BLaER1 (cell line): ENCODE data around the gene HPS1.
A peak's percentile ranks its signal among the peaks of the same experiment; 100 is the strongest.

Experiments used
- H3K27ac ChIP-seq: shearing (Covaris generic); formaldehyde crosslinking; 2 replicates; pipeline ENCODE4 v1.8.1; 2022
- H3K27me3 ChIP-seq: shearing (Covaris generic); formaldehyde crosslinking; 2 replicates; pipeline ENCODE4 v1.8.1; 2022
- H3K36me3 ChIP-seq: shearing (Covaris generic); formaldehyde crosslinking; 2 replicates; pipeline ENCODE4 v1.8.1; 2022
- H3K4me1 ChIP-seq: shearing (Covaris generic); formaldehyde crosslinking; 2 replicates; pipeline ENCODE4 v1.8.1; 2022
- H3K4me2 ChIP-seq: shearing (Covaris generic); formaldehyde crosslinking; 2 replicates; pipeline ENCODE4 v1.8.1; 2022
- H3K4me3 ChIP-seq: shearing (Covaris generic); formaldehyde crosslinking; 2 replicates; pipeline ENCODE4 v1.8.1; 2022
- H3K9ac ChIP-seq: shearing (Covaris generic); formaldehyde crosslinking; 2 replicates; pipeline ENCODE4 v1.8.1; 2022
- H3K9me3 ChIP-seq: shearing (Covaris generic); formaldehyde crosslinking; 2 replicates; pipeline ENCODE4 v1.8.1; 2022
- H4K20me1 ChIP-seq: shearing (Covaris generic); formaldehyde crosslinking; 2 replicates; pipeline ENCODE4 v1.8.1; 2022
- Cebpa-rat ChIP-seq: shearing (Covaris generic); IDR thresholded peaks from 2 replicates; pipeline ENCODE4 v1.8.1; 2022

The HPS1 gene

DNA sequence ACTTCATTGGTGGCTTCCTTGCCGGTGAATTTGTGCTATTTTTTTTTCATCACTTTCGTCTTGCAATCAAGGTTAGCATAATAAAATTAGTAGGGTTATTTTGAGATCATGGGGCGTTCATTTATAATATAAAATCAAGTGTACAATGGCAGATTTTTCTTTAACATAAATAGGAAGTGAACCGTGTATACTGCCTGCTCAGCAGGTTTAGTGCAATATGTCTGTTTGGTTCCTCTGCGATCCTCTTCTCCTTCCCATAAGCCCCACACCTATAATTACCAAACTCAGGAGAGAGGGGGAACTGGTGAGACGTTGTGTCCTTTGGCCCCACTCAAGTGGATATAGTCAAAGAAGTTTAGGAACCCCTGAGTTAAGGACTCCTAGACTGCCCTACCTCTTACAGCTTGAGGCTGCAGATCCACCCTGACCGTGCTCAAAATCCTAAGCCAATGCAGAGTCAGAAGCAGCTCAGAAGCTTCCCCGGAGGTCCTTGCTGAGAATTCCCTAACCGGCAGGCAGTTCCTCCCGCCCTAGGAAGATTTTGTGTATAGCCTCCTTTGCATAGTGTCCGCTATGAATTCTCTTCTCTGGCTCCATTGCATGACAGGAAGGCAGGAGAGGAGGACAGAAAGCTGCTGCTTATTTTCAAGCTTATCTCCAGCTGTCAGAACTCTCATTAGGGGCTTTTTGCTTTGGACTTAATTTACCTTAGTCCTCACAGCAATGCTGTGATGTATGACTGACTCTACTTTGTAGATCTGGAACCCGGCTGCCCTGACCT is 73.3 kb downstream of the HPS1 start:
- Histone ChIP-seq H3K36me3 (no peaks in the 10 kb centered on the region), H3K4me2 (no peak overlapping the region), H3K27me3 (no peaks in the 10 kb centered on the region), H3K9me3 (no peaks in the 10 kb centered on the region), H3K9ac (no peak overlapping the region), H4K20me1 (no peaks in the 10 kb centered on the region), H3K27ac (no peak overlapping the region), H3K4me1 (peaks cover 16% of the 10 kb centered on the region), H3K4me3 (no peak overlapping the region)
- TF ChIP-seq Cebpa-rat: no peak

DNA sequence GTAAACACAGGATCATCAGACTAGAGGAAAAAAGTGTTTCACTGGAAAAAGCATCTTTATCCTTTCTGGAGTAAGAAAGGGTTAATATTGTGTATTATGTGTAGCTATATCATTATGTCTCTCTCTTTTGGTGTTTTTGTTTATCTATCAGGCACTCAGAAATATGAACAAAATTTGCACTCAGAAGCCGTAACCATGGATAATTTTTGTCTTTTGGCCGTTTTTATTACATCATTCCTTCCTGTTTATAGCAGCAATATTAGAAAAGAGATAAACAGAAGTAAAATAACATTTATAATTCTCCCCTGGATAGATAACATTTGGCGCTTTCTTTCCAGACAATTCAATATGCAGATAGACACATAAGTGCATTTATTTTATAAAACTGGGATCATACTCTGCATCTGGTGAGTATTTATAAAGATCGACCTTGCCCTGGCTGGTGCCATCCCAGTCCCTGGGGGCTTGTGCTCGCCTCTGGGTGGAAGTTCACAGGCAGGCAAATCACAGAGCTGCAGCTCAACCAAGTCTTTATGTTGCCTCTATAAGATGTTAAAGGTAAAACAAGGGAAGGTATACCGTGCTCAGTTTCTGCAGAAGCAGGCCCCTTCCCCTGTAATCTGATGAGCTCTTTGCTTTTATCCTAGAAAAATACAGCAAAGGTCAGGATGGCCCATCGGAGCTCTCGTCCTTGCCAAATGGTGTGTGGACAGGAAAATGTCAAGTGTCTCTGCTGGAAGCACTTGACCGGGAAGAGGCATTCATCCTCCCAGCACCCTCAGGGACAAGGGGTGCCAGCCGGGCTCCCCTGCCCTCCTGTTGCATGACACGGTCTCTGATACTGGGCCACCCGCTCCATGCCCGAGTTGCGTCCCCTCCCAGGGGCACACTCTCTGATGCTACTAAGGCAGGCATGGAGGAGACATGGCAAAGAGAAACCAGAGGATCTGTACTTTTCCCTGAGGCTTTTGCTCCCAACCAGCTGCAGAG is 75.6 kb downstream of the HPS1 start:
- no peaks in the 10 kb centered on the region for H3K36me3 ChIP-seq
- no peaks in the 10 kb centered on the region for H4K20me1 ChIP-seq
- H3K9ac ChIP-seq: 0 out of 2 replicates have a peak overlapping the region, but pooled peaks have one; percentile 20
- H3K4me1 ChIP-seq: peaks cover 16% of the 10 kb centered on the region
- no peaks in the 10 kb centered on the region for H3K9me3 ChIP-seq
- no peak overlapping the region for H3K27ac ChIP-seq
- no peaks in the 10 kb centered on the region for H3K27me3 ChIP-seq
- TF ChIP-seq Cebpa-rat: no peak
- no peak overlapping the region for H3K4me3 ChIP-seq
- H3K4me2 ChIP-seq: peak overlapping the region; percentile 64

DNA sequence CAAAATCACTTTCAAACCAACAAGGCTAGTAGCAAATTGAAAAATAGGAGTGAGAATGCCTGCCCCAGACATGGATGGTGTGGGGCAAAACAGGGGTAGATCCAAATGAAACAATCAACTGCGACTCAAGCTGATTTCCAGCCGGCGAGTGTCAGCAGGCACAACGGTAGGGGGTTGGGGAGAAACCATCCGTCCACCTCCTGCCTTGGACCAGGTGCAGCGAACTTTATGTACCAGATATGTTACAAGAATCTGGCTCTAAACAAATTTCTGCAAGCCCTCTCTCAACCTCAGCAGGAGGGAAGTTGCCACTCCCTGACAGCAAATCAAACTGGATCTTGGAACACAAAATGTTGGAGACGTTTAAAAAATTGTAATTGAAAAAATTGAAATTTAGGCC is 76.9 kb downstream of the HPS1 start:
- TF ChIP-seq Cebpa-rat: no peak
- Histone ChIP-seq H3K9ac (no peak overlapping the region), H4K20me1 (no peaks in the 10 kb centered on the region), H3K4me2 (no peak overlapping the region), H3K9me3 (no peaks in the 10 kb centered on the region), H3K27ac (no peak overlapping the region), H3K36me3 (no peaks in the 10 kb centered on the region), H3K27me3 (no peaks in the 10 kb centered on the region), H3K4me1 (peaks cover 27% of the 10 kb centered on the region), H3K4me3 (no peak overlapping the region)

DNA sequence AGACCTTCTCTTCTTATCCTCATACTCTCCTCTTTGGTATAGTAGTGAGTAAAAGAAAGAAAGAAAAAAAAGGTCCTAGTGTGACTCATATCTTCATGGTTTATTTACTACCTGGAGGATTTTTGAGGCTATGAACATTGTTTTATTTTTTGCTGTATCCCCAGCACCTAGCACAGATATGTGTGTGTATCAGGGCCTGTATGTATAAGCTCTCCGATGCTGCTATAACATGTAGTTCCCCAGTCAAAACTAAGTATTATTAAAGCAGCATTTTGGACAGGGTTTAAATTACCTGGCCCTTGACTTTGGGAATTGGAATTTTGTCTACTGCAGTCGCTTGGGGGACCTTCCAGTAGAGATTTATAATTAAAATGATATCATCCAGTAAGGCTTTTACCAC is 78.1 kb downstream of the HPS1 start:
- Histone ChIP-seq H3K9ac (no peak overlapping the region), H3K36me3 (no peaks in the 10 kb centered on the region), H3K27ac (no peak overlapping the region), H3K27me3 (no peaks in the 10 kb centered on the region), H3K4me3 (no peak overlapping the region), H3K4me1 (peaks cover 36% of the 10 kb centered on the region), H3K4me2 (no peak overlapping the region), H4K20me1 (no peaks in the 10 kb centered on the region), H3K9me3 (no peaks in the 10 kb centered on the region)
- TF ChIP-seq Cebpa-rat: no peak

DNA sequence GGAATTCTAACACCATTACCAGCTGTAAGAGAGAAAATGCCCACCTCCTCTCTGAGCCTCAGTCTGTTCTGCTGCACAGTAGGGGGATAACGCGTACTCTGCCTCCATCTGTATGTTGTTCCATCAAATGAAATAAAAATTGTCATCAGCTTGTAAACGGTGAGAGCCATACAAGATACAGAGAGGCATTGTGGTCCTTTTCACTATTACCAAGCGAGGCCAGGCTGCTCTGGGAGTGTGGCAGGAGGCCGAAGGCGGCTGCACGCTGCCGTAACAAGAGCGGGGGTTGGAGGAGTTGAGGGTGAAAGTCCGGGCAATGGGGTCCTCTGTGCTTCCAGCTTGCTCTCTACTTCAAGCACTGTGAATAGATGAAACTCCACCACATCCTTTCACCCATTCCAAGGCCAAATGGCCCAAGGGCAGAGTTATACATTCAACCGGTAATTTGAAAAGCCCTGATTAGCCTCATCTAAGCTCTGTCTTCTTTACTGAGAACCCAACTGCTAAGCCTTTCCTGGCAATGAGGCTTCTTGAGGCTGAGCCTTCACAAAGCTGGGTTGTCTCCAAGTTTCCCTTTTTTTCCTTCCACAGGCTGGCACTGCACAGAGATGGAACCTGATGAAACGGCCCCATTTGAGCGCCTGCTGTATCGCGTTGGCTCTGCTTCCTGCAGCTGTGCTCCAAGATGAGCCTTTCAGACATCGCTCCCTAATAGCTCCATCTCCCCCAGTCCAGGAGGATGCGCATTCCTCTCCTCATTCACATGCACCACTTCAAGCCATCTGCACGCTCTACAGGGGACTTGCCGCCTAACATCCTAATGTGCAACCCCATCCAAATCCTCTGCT is 78.9 kb downstream of the HPS1 start:
- H3K9me3 ChIP-seq: no peaks in the 10 kb centered on the region
- H3K27ac ChIP-seq: no peak overlapping the region
- H3K36me3 ChIP-seq: no peaks in the 10 kb centered on the region
- H3K4me1 ChIP-seq: peaks cover 36% of the 10 kb centered on the region
- no peaks in the 10 kb centered on the region for H4K20me1 ChIP-seq
- H3K27me3 ChIP-seq: no peaks in the 10 kb centered on the region
- H3K4me2 ChIP-seq: no peak overlapping the region
- H3K4me3 ChIP-seq: no peak overlapping the region
- TF ChIP-seq Cebpa-rat: no peak
- H3K9ac ChIP-seq: no peak overlapping the region
